ENCODE data around the gene FCN3.
A peak's percentile ranks its signal among the peaks of the same experiment; 100 is the strongest.

The FCN3 gene

GRCh38 chr1:27358038-27358927 lies 16.3 kb downstream of the FCN3 start:
- no peak for DNase-seq (ENCODE audit: low read depth)

- DNase-seq (ENCODE audit: low read depth) = peak; percentile 67
These were observed 17.2 kb downstream of the FCN3 start for GRCh38 chr1:27357281-27358037.

- DNase-seq (ENCODE audit: low read depth) = no peak
These were observed 17.9 kb downstream of the FCN3 start for GRCh38 chr1:27356619-27357280.

GRCh38 chr1:27356277-27356618 lies 18.4 kb downstream of the FCN3 start:
- DNase-seq (ENCODE audit: low read depth) = no peak

GRCh38 chr1:27355683-27356082 lies 18.9 kb downstream of the FCN3 start:
- DNase-seq (ENCODE audit: low read depth) = no peak

- DNase-seq (ENCODE audit: low read depth) = no peak
These were observed 21.0 kb downstream of the FCN3 start for GRCh38 chr1:27353629-27354028.

- no peak for DNase-seq (ENCODE audit: low read depth)
These were observed 21.5 kb downstream of the FCN3 start for GRCh38 chr1:27353166-27353565.

GRCh38 chr1:27351541-27352107 lies 23.0 kb downstream of the FCN3 start:
- DNase-seq (ENCODE audit: low read depth) = no peak

GRCh38 chr1:27350663-27351540 lies 23.7 kb downstream of the FCN3 start:
- DNase-seq (ENCODE audit: low read depth) = no peak

- DNase-seq (ENCODE audit: low read depth) = no peak
These were observed 24.6 kb downstream of the FCN3 start for GRCh38 chr1:27349784-27350662.

- no peak for DNase-seq (ENCODE audit: low read depth)
These were observed 25.5 kb downstream of the FCN3 start for GRCh38 chr1:27348861-27349783.

GRCh38 chr1:27346991-27347624 lies 27.5 kb downstream of the FCN3 start:
- no peak for DNase-seq (ENCODE audit: low read depth)

- DNase-seq (ENCODE audit: low read depth) = no peak
These were observed 28.3 kb downstream of the FCN3 start for GRCh38 chr1:27346357-27346756.

GRCh38 chr1:27345272-27345671 lies 29.4 kb downstream of the FCN3 start:
- no peak for DNase-seq (ENCODE audit: low read depth)

- no peak for DNase-seq (ENCODE audit: low read depth)
These were observed 31.0 kb downstream of the FCN3 start for GRCh38 chr1:27343639-27344025.

- peak; percentile 63 for DNase-seq (ENCODE audit: low read depth)
These were observed 31.6 kb downstream of the FCN3 start for GRCh38 chr1:27342778-27343638.

- DNase-seq (ENCODE audit: low read depth) = no peak
These were observed 32.2 kb downstream of the FCN3 start for GRCh38 chr1:27342391-27342777.
